Left lung (tissue), 10 donors: ENCODE data around the gene OR51B5. TPM values are rescaled to one million over a fixed set of nuclear protein-coding genes. Genes with fewer than 3 reads are reported as not detected.
"Not testable (repeated sequence)": the region's sequence is repeated elsewhere in the genome, so short reads cannot be mapped to it uniquely, and the experiment has no call there.

Experiments
- ATAC-seq: fragments of 200-7000 bp; cut with Tn5 transposase; one replicate; pipeline ENCODE4 v1.9.1; 2020; ENCODE audit warnings: moderate library complexity
- DNase-seq, 4 donors: peaks; one replicate each; pipeline ENCODE4 v3.0.0-alpha.2; 2013 to 2020
- H3K27ac ChIP-seq, 2 donors: fragments of 200-600 bp; sonication (generic) in 1 of 2; one replicate each; pipeline versions ENCODE4 v1.5.0 to v1.8.0; 2020 to 2021
- H3K27me3 ChIP-seq, 2 donors: fragments of 200-600 bp; sonication (generic) in 1 of 2; one replicate each; pipeline versions ENCODE4 v1.5.0 to v1.8.0; 2020 to 2021
- H3K36me3 ChIP-seq, 2 donors: fragments of 200-600 bp; sonication (generic) in 1 of 2; one replicate each; pipeline versions ENCODE4 v1.5.0 to v1.8.0; 2020 to 2021
- H3K4me1 ChIP-seq, 2 donors: fragments of 200-600 bp; one replicate each; pipeline ENCODE4 v1.8.0; 2021
- H3K4me3 ChIP-seq, 2 donors: fragments of 200-600 bp; sonication (generic) in 1 of 2; one replicate each; pipeline versions ENCODE4 v1.5.0 to v1.8.0; 2020 to 2021; ENCODE audit warnings: mild to moderate bottlenecking in 1 of 2
- H3K9me3 ChIP-seq, 2 donors: fragments of 200-600 bp; sonication (generic) in 1 of 2; one replicate each; pipeline versions ENCODE4 v1.5.0 to v1.8.0; 2020 to 2021
- intact Hi-C, 2 donors: fragments of 100-400 bp; cut with DNase I; formaldehyde crosslinking; loops; one replicate each; pipeline versions ENCODE4 v1.11.2 to v1.14.2; 2022
- polyA plus RNA-seq, 6 donors: library from polyadenylated mRNA; unstranded; fragments of 120-200 nt; gene quantifications; one replicate each; pipeline ENCODE4 v1.2.1, GENCODE V29; 2013; ENCODE audit not compliant: insufficient read length in 6 of 6
- total RNA-seq, 2 donors: library from RNA; stranded (reverse); fragmentation: NEBNext Ultra II Directional; extraction: Animal tissue kit (Norgen Biotek cat#: 25700); gene quantifications; one replicate each; pipeline ENCODE4 v1.2.1, GENCODE V29; 2021
- TF ChIP-seq, protein P1 (sequence below), 2 donors: fragments of 200-600 bp; sonication (generic) in 1 of 2; IDR thresholded peaks; one replicate each; pipeline versions ENCODE4 v1.5.0 to v1.8.0; 2021; ENCODE audit warnings: antibody characterized with exemption in 2 of 2
- donor health status: DM: no; HTN: yes; CAD: no.
- donor health status: DM: no; HTN: no; CAD: no.

The OR51B5 gene
- total and polyA plus RNA-seq, 8 donors = 0.29 to 0.87 (median 0.60) TPM

DNA sequence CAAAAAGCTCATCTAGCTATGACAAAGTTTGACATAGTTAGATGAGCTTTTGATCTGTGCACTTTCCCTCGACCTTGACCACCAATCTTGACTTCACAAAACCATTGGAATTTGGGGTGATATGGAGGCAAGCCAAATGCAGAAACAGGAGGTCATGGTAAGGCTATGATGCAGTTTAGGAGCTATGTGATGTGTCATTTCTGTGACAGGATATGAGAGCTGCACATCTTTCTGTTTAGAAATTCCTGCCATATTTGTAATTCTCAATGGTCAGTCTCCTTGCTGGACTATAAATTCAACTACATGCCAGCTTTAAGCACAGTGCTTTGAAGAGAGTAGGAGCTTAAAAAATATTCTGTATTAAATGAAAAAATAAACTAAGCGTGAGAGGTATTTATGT is 20.9 kb upstream of the OR51B5 start:
- no peak for ATAC-seq
- no peak overlapping the region for H3K27ac ChIP-seq
- no peak for DNase-seq
- intact Hi-C loops = no loop called here
- no peaks in the 10 kb centered on the region for H3K36me3 ChIP-seq
- TF ChIP-seq, protein P1, sequence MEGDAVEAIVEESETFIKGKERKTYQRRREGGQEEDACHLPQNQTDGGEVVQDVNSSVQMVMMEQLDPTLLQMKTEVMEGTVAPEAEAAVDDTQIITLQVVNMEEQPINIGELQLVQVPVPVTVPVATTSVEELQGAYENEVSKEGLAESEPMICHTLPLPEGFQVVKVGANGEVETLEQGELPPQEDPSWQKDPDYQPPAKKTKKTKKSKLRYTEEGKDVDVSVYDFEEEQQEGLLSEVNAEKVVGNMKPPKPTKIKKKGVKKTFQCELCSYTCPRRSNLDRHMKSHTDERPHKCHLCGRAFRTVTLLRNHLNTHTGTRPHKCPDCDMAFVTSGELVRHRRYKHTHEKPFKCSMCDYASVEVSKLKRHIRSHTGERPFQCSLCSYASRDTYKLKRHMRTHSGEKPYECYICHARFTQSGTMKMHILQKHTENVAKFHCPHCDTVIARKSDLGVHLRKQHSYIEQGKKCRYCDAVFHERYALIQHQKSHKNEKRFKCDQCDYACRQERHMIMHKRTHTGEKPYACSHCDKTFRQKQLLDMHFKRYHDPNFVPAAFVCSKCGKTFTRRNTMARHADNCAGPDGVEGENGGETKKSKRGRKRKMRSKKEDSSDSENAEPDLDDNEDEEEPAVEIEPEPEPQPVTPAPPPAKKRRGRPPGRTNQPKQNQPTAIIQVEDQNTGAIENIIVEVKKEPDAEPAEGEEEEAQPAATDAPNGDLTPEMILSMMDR (IDR thresholded peaks at IDR 0.05) = no peak
- no peaks in the 10 kb centered on the region for H3K27me3 ChIP-seq
- H3K4me3 ChIP-seq = no peak overlapping the region
- H3K9me3 ChIP-seq = no peaks in the 10 kb centered on the region
- H3K4me1 ChIP-seq = no peaks in the 10 kb centered on the region

GRCh38 chr11:5363679-5364078 is 20.4 kb upstream of the OR51B5 start:
- no peak for DNase-seq
- H3K27ac ChIP-seq = no peak overlapping the region
- no peak for ATAC-seq
- H3K36me3 ChIP-seq = no peaks in the 10 kb centered on the region
- TF ChIP-seq, protein P1 (IDR thresholded peaks at IDR 0.05) = no peak
- H3K27me3 ChIP-seq = no peaks in the 10 kb centered on the region
- H3K4me1 ChIP-seq = no peaks in the 10 kb centered on the region
- no peak overlapping the region for H3K4me3 ChIP-seq
- no peaks in the 10 kb centered on the region for H3K9me3 ChIP-seq
- intact Hi-C loops = no loop called here

GRCh38 chr11:5362017-5362625 is 18.8 kb upstream of the OR51B5 start:
- TF ChIP-seq, protein P1 (IDR thresholded peaks at IDR 0.05) = no peak
- Histone ChIP-seq H3K27ac (no peak overlapping the region), H3K4me3 (no peak overlapping the region), H3K36me3 (no peaks in the 10 kb centered on the region), H3K9me3 (no peaks in the 10 kb centered on the region), H3K4me1 (no peaks in the 10 kb centered on the region), H3K27me3 (no peaks in the 10 kb centered on the region)
- intact Hi-C loops = no loop called here
- ATAC-seq (no peak), DNase-seq (no peak)

- ATAC-seq, intact Hi-C loops, H3K9me3 ChIP-seq, H3K4me3 ChIP-seq, H3K27ac ChIP-seq, H3K27me3 ChIP-seq, H3K4me1 ChIP-seq, DNase-seq, H3K36me3 ChIP-seq: not testable (repeated sequence)
Measured at GRCh38 chr11:5356031-5356430, 12.7 kb upstream of the OR51B5 start.

DNA sequence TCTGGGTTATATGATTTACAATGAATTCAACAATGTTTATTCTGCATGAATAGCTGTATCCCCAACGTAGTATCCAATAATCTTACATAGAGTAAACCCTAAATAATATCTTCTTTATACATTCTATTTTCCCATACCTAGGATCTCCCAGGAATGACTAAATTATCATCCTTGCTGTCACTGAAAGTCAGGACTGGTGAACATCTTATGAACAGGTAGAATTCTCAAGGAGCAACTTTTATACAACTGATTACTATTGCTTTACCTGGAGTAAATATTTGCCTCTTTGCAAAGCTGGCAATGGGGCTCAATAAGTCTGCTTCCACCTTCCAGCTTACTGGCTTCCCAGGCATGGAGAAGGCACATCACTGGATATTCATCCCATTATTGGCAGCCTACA is 7.9 kb upstream of the OR51B5 start, which contains the start of gene OR51B6:
Gene OR51B6, plus strand, starts transcription at position 301 of the 400 bp plus-strand sequence. Its CDS starts 0 bp downstream, at position 301.
- DNase-seq (no peak), ATAC-seq (no peak)
- no peaks in the 10 kb centered on the region for H3K9me3 ChIP-seq
- no peak within 1 kb of the TSS for H3K4me3 ChIP-seq
- TF ChIP-seq, protein P1 (IDR thresholded peaks at IDR 0.05) = no peak
- H3K27me3 ChIP-seq = no peaks in the 10 kb centered on the region
- H3K4me1 ChIP-seq = no peaks in the 10 kb centered on the region
- intact Hi-C loops = no loop called here
- no peak within 1 kb of the TSS for H3K27ac ChIP-seq
- no peaks in the 10 kb centered on the region for H3K36me3 ChIP-seq

DNA sequence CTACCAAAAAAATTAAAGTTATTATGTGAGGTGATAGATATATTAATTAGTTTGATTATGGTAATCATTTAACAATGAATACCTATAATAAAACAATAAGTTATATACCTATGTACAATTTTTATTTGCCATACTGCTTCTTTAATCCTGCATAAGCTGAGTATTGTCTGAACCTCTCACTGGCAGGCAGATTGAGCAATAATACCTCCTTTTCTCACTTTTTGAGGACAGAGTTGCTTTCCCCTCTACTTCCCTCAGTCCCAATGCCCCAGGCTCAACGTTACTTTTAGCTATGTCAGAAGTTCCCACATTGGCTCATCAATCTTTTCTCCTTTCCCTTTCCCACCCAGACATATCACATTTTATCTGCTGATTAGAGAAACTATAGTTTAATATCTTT is 6.2 kb upstream of the OR51B5 start:
- no peaks in the 10 kb centered on the region for H3K9me3 ChIP-seq
- H3K27me3 ChIP-seq = no peaks in the 10 kb centered on the region
- H3K36me3 ChIP-seq = no peaks in the 10 kb centered on the region
- TF ChIP-seq, protein P1 (IDR thresholded peaks at IDR 0.05) = no peak
- no peak overlapping the region for H3K27ac ChIP-seq
- DNase-seq (no peak), ATAC-seq (no peak)
- no peak overlapping the region for H3K4me3 ChIP-seq
- H3K4me1 ChIP-seq = no peaks in the 10 kb centered on the region
- intact Hi-C loops = no loop called here
